ENCODE results near the gene FMOD.
A peak's percentile ranks its signal among the peaks of the same experiment; 100 is the strongest.

The FMOD gene

DNA sequence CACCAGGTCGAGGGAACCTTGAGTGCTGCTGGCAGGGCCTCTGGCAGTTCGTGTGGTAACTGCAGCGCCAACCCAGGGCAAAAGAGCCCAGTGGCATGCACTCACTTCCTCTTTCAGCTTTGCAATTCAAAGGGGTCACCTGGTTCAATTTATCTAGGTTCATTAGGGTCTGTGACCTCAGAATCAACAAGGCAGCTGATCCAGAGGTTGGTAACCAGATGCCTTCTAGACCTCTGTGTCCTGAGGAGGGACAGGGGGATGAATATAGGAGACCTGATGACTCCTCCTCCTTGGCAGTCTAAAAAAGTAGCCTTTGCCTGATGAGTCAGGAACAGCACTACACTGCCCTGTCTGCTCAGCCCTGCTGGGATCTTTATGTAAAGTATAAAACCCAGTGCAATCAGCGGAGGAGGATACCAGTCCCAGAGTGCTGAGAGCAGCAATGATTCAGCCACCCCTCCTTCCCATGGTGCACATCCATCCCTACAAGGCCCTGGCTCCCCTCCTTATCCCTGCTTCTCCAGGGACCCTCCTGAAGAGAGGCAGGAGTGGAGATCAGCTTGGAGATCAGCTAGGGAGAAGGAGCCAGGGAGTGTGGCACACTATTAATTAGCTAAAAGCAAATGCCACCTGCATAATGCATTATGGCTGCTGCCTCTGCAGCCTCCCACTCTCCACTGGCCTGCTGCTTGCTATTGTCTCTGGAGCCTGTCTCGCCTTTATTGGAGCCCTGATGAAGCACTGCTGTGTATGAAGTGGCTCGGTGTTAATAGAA, 11.2 kb upstream of the FMOD start:
- peaks cover 29% of the 10 kb centered on the region for H3K4me1 ChIP-seq (ENCODE audit: control insufficient read depth, insufficient read depth, low read length, poor library complexity, severe bottlenecking)
- H3K27ac ChIP-seq (ENCODE audit: low read depth, low read length, severe bottlenecking): peak overlapping the region; percentile 49
- no peak overlapping the region for H3K4me3 ChIP-seq (ENCODE audit: extremely low read depth, insufficient read depth, low read length, poor library complexity, severe bottlenecking)
- H3K36me3 ChIP-seq (ENCODE audit: control insufficient read depth, insufficient read depth, low read length): no peaks in the 10 kb centered on the region
- 83 to 89% methylated on average over 5 of the region's 6 CpGs for WGBS, 2 experiments (ENCODE audit: insufficient coverage in 2 of 2)
- H3K9me3 ChIP-seq (ENCODE audit: control insufficient read depth, low read length): no peaks in the 10 kb centered on the region

- Histone ChIP-seq H3K36me3 (ENCODE audit: control insufficient read depth, insufficient read depth, low read length) (no peaks in the 10 kb centered on the region), H3K27ac (ENCODE audit: low read depth, low read length, severe bottlenecking) (no peak overlapping the region), H3K9me3 (ENCODE audit: control insufficient read depth, low read length) (peaks cover 5% of the 10 kb centered on the region), H3K4me1 (ENCODE audit: control insufficient read depth, insufficient read depth, low read length, poor library complexity, severe bottlenecking) (peaks cover 29% of the 10 kb centered on the region), H3K4me3 (ENCODE audit: extremely low read depth, insufficient read depth, low read length, poor library complexity, severe bottlenecking) (no peak overlapping the region)
- WGBS, 2 experiments (ENCODE audit: insufficient coverage in 2 of 2): 53 to 61% methylated on average over 7 to 10 of the region's 10 CpGs
Observed at GRCh38 chr1:203360547-203361185, 9.7 kb upstream of the FMOD start.

DNA sequence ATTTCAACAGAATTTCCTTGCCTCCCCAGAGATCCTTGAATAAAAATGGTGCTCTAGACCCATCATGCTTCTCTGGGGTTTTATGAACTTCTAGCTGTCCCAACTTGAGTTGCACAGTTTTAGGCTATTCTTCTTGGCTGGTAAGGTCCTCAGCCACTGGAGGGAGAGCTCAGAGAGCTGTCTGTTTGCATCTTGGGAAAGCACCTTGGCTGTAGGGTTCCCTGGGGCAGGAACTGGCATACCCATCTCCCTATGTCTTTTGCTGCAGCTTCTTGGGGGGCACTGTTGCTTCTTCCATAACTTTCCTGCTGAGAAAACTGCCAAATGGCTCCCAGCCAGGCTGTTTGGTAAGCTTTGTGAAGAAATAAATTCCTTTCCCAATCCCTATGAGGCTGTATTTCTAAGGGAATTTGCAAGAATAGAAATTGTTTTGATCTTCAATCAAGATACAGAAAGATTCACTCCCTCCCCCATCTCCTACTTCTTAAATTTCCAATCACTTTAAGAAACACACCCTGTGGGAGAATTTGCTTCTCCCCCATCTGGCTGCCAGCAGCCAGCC, 8.2 kb upstream of the FMOD start:
- Histone ChIP-seq H3K36me3 (ENCODE audit: control insufficient read depth, insufficient read depth, low read length) (no peaks in the 10 kb centered on the region), H3K27ac (ENCODE audit: low read depth, low read length, severe bottlenecking) (no peak overlapping the region), H3K9me3 (ENCODE audit: control insufficient read depth, low read length) (peaks cover 5% of the 10 kb centered on the region), H3K4me1 (ENCODE audit: control insufficient read depth, insufficient read depth, low read length, poor library complexity, severe bottlenecking) (peaks cover 26% of the 10 kb centered on the region), H3K4me3 (ENCODE audit: extremely low read depth, insufficient read depth, low read length, poor library complexity, severe bottlenecking) (no peak overlapping the region)

- WGBS, 2 experiments (ENCODE audit: insufficient coverage in 2 of 2): 80% methylated on average over 1 of the region's 2 CpGs; no CpG with 5 or more reads in 1 of the 2 experiments
Observed at GRCh38 chr1:203354246-203354645, 3.3 kb upstream of the FMOD start.

GRCh38 chr1:203353486-203353885, 2.6 kb upstream of the FMOD start:
- WGBS, 2 experiments (ENCODE audit: insufficient coverage in 2 of 2): 85 to 87% methylated on average over 6 to 8 of the region's 8 CpGs
- H3K4me1 ChIP-seq (ENCODE audit: control insufficient read depth, insufficient read depth, low read length, poor library complexity, severe bottlenecking): peaks cover 13% of the 10 kb centered on the region
- H3K9me3 ChIP-seq (ENCODE audit: control insufficient read depth, low read length): peaks cover 5% of the 10 kb centered on the region
- H3K4me3 ChIP-seq (ENCODE audit: extremely low read depth, insufficient read depth, low read length, poor library complexity, severe bottlenecking): no peak overlapping the region
- no peak overlapping the region for H3K27ac ChIP-seq (ENCODE audit: low read depth, low read length, severe bottlenecking)
- no peaks in the 10 kb centered on the region for H3K36me3 ChIP-seq (ENCODE audit: control insufficient read depth, insufficient read depth, low read length)

More at GRCh38 chr1:203354246-203354645, 3.3 kb upstream of the FMOD start:
- H3K27ac ChIP-seq (ENCODE audit: low read depth, low read length, severe bottlenecking): no peak overlapping the region
- H3K36me3 ChIP-seq (ENCODE audit: control insufficient read depth, insufficient read depth, low read length): no peaks in the 10 kb centered on the region
- H3K4me3 ChIP-seq (ENCODE audit: extremely low read depth, insufficient read depth, low read length, poor library complexity, severe bottlenecking): no peak overlapping the region
- H3K9me3 ChIP-seq (ENCODE audit: control insufficient read depth, low read length): peaks cover 5% of the 10 kb centered on the region
- peaks cover 13% of the 10 kb centered on the region for H3K4me1 ChIP-seq (ENCODE audit: control insufficient read depth, insufficient read depth, low read length, poor library complexity, severe bottlenecking)

- 85 to 94% methylated on average over 3 of the region's 4 CpGs for WGBS, 2 experiments (ENCODE audit: insufficient coverage in 2 of 2)
- H3K9me3 ChIP-seq (ENCODE audit: control insufficient read depth, low read length): no peaks in the 10 kb centered on the region
- no peak overlapping the region for H3K27ac ChIP-seq (ENCODE audit: low read depth, low read length, severe bottlenecking)
- peaks cover 23% of the 10 kb centered on the region for H3K4me1 ChIP-seq (ENCODE audit: control insufficient read depth, insufficient read depth, low read length, poor library complexity, severe bottlenecking)
- no peak overlapping the region for H3K4me3 ChIP-seq (ENCODE audit: extremely low read depth, insufficient read depth, low read length, poor library complexity, severe bottlenecking)
- H3K36me3 ChIP-seq (ENCODE audit: control insufficient read depth, insufficient read depth, low read length): no peaks in the 10 kb centered on the region
Observed at GRCh38 chr1:203349773-203350524, 973 bp downstream of the FMOD start.

GRCh38 chr1:203349166-203349565, 1.8 kb downstream of the FMOD start:
- no peaks in the 10 kb centered on the region for H3K9me3 ChIP-seq (ENCODE audit: control insufficient read depth, low read length)
- 100% methylated on average over 1 of the region's 1 CpG; no CpG with 5 or more reads in 1 of the 2 experiments for WGBS, 2 experiments (ENCODE audit: insufficient coverage in 2 of 2)
- no peaks in the 10 kb centered on the region for H3K36me3 ChIP-seq (ENCODE audit: control insufficient read depth, insufficient read depth, low read length)
- H3K4me3 ChIP-seq (ENCODE audit: extremely low read depth, insufficient read depth, low read length, poor library complexity, severe bottlenecking): no peak overlapping the region
- H3K27ac ChIP-seq (ENCODE audit: low read depth, low read length, severe bottlenecking): no peak overlapping the region
- H3K4me1 ChIP-seq (ENCODE audit: control insufficient read depth, insufficient read depth, low read length, poor library complexity, severe bottlenecking): peaks cover 24% of the 10 kb centered on the region

GRCh38 chr1:203346769-203347102, 4.2 kb downstream of the FMOD start:
- no peaks in the 10 kb centered on the region for H3K9me3 ChIP-seq (ENCODE audit: control insufficient read depth, low read length)
- H3K27ac ChIP-seq (ENCODE audit: low read depth, low read length, severe bottlenecking): no peak overlapping the region
- no peak overlapping the region for H3K4me3 ChIP-seq (ENCODE audit: extremely low read depth, insufficient read depth, low read length, poor library complexity, severe bottlenecking)
- H3K36me3 ChIP-seq (ENCODE audit: control insufficient read depth, insufficient read depth, low read length): no peaks in the 10 kb centered on the region
- WGBS, 2 experiments (ENCODE audit: insufficient coverage in 2 of 2): 95% methylated on average over 2 to 3 of the region's 3 CpGs
- H3K4me1 ChIP-seq (ENCODE audit: control insufficient read depth, insufficient read depth, low read length, poor library complexity, severe bottlenecking): peaks cover 25% of the 10 kb centered on the region

- no peak overlapping the region for H3K4me3 ChIP-seq (ENCODE audit: extremely low read depth, insufficient read depth, low read length, poor library complexity, severe bottlenecking)
- peaks cover 24% of the 10 kb centered on the region for H3K4me1 ChIP-seq (ENCODE audit: control insufficient read depth, insufficient read depth, low read length, poor library complexity, severe bottlenecking)
- H3K27ac ChIP-seq (ENCODE audit: low read depth, low read length, severe bottlenecking): peak overlapping the region; percentile 59
- WGBS, 2 experiments (ENCODE audit: insufficient coverage in 2 of 2): 43 to 77% methylated on average over 3 to 7 of the region's 7 CpGs
- no peaks in the 10 kb centered on the region for H3K9me3 ChIP-seq (ENCODE audit: control insufficient read depth, low read length)
- H3K36me3 ChIP-seq (ENCODE audit: control insufficient read depth, insufficient read depth, low read length): no peaks in the 10 kb centered on the region
Observed at GRCh38 chr1:203346060-203346768, 4.7 kb downstream of the FMOD start.

Measured in mesodermal cell (in vitro differentiated cells).